ENCODE measurements around the gene LRMDA. TPM values are rescaled to one million over a fixed set of nuclear protein-coding genes. Genes with fewer than 3 reads are reported as not detected.

Gene LRMDA
- total and polyA plus RNA-seq, 2 donors (not counting 1 experiment from before 2014, with no cell fraction given) = 0.12 TPM; not detected in 1

- Histone ChIP-seq H3K27me3 (replicated peaks in 1 of 4; ENCODE audit: control extremely low read depth in 1 of 4, control insufficient read depth in 3 of 4, insufficient read depth in 4 of 4, low read length in 3 of 4) (no peaks in the 10 kb centered on the region), H3K9me3 (ENCODE audit: control extremely low read depth in 1 of 3, control insufficient read depth in 2 of 3, insufficient read depth in 1 of 3, low read length in 2 of 3) (no peaks in the 10 kb centered on the region), H3K36me3 (replicated peaks in 1 of 2; ENCODE audit: control extremely low read depth in 1 of 2, control insufficient read depth in 1 of 2, extremely low read depth in 1 of 2, insufficient read depth in 2 of 2, low read length in 1 of 2) (no peaks in the 10 kb centered on the region), H3K79me2 (ENCODE audit: control insufficient read depth, insufficient read depth, low read length) (no peaks in the 10 kb centered on the region), H3K9ac (ENCODE audit: low read length) (no peak overlapping the region), H3K27ac (ENCODE audit: low read length in 2 of 2) (no peak overlapping the region), H2AFZ (ENCODE audit: insufficient read depth, low read depth, low read length, poor library complexity, severe bottlenecking) (no peak overlapping the region), H3K4me1 (ENCODE audit: control insufficient read depth in 2 of 2, insufficient read depth in 2 of 2, low read length in 2 of 2) (no peaks in the 10 kb centered on the region), H3K4me3 (ENCODE audit: control extremely low read depth in 1 of 5, extremely low read depth in 1 of 5, insufficient read depth in 1 of 5, low read depth in 2 of 5, low read length in 4 of 5) (no peak overlapping the region), H4K20me1 (ENCODE audit: control insufficient read depth, insufficient read depth, low read length, poor library complexity, severe bottlenecking) (no peaks in the 10 kb centered on the region), H3K4me2 (replicated peaks; ENCODE audit: low read depth, low read length, poor library complexity, severe bottlenecking) (no peak overlapping the region)
- DNase-seq = no peak
- Mint-ChIP-seq H3K27ac (no peak overlapping the region), H3K9me3 (ENCODE audit: insufficient read depth) (no peaks in the 10 kb centered on the region), H3K4me1 (no peaks in the 10 kb centered on the region), H3K27me3 (peaks cover 20% of the 10 kb centered on the region), H3K4me3 (no peak overlapping the region)
- CTCF ChIA-PET = no interaction called here
- no peak for ATAC-seq (ENCODE audit: low read depth)
- POLR2A ChIA-PET = no interaction called here
- TF ChIP-seq EZH2 (IDR thresholded peaks at IDR 0.05; ENCODE audit: borderline replicate concordance, insufficient read depth, low read depth, low read length, poor library complexity, severe bottlenecking) (no peak), CTCF (IDR thresholded peaks at IDR 0.05) (no peak)
- intact Hi-C loops (cut with micrococcal nuclease) = no loop called here
- 100% methylated on average over 2 of the region's 5 CpGs for WGBS (ENCODE audit: insufficient coverage)
Observed at GRCh38 chr10:75902816-75903215, 471.4 kb downstream of the LRMDA start.

- H3K9ac ChIP-seq (ENCODE audit: low read length) = no peak overlapping the region
- no peak overlapping the region for H3K27ac ChIP-seq (ENCODE audit: low read length in 2 of 2)
- intact Hi-C loops (cut with micrococcal nuclease) = no loop called here
- Mint-ChIP-seq H3K9me3 (ENCODE audit: insufficient read depth) (no peaks in the 10 kb centered on the region), H3K27ac (no peak overlapping the region), H3K27me3 (peaks cover 20% of the 10 kb centered on the region), H3K4me3 (no peak overlapping the region), H3K4me1 (no peaks in the 10 kb centered on the region)
- H4K20me1 ChIP-seq (ENCODE audit: control insufficient read depth, insufficient read depth, low read length, poor library complexity, severe bottlenecking) = no peaks in the 10 kb centered on the region
- H3K4me3 ChIP-seq (ENCODE audit: control extremely low read depth in 1 of 5, extremely low read depth in 1 of 5, insufficient read depth in 1 of 5, low read depth in 2 of 5, low read length in 4 of 5) = no peak overlapping the region
- no peak overlapping the region for H3K4me2 ChIP-seq (replicated peaks; ENCODE audit: low read depth, low read length, poor library complexity, severe bottlenecking)
- no peaks in the 10 kb centered on the region for H3K36me3 ChIP-seq (replicated peaks in 1 of 2; ENCODE audit: control extremely low read depth in 1 of 2, control insufficient read depth in 1 of 2, extremely low read depth in 1 of 2, insufficient read depth in 2 of 2, low read length in 1 of 2)
- TF ChIP-seq EZH2 (IDR thresholded peaks at IDR 0.05; ENCODE audit: borderline replicate concordance, insufficient read depth, low read depth, low read length, poor library complexity, severe bottlenecking) = no peak
- no peak for TF ChIP-seq CTCF (IDR thresholded peaks at IDR 0.05)
- no peaks in the 10 kb centered on the region for H3K9me3 ChIP-seq (ENCODE audit: control extremely low read depth in 1 of 3, control insufficient read depth in 2 of 3, insufficient read depth in 1 of 3, low read length in 2 of 3)
- no peaks in the 10 kb centered on the region for H3K27me3 ChIP-seq (replicated peaks in 1 of 4; ENCODE audit: control extremely low read depth in 1 of 4, control insufficient read depth in 3 of 4, insufficient read depth in 4 of 4, low read length in 3 of 4)
- 22% methylated on average over 11 of the region's 15 CpGs for whole genome bisulfite sequencing (ENCODE audit: insufficient coverage)
- no peaks in the 10 kb centered on the region for H3K79me2 ChIP-seq (ENCODE audit: control insufficient read depth, insufficient read depth, low read length)
- H3K4me1 ChIP-seq (ENCODE audit: control insufficient read depth in 2 of 2, insufficient read depth in 2 of 2, low read length in 2 of 2) = no peaks in the 10 kb centered on the region
- CTCF ChIA-PET = no interaction called here
- DNase-seq = no peak
- ATAC-seq (ENCODE audit: low read depth) = no peak
- POLR2A ChIA-PET = no interaction called here
- no peak overlapping the region for H2AFZ ChIP-seq (ENCODE audit: insufficient read depth, low read depth, low read length, poor library complexity, severe bottlenecking)
Observed at GRCh38 chr10:75904499-75905283, 473.3 kb downstream of the LRMDA start.
